ENCODE results near the gene PROSER3.

DNA sequence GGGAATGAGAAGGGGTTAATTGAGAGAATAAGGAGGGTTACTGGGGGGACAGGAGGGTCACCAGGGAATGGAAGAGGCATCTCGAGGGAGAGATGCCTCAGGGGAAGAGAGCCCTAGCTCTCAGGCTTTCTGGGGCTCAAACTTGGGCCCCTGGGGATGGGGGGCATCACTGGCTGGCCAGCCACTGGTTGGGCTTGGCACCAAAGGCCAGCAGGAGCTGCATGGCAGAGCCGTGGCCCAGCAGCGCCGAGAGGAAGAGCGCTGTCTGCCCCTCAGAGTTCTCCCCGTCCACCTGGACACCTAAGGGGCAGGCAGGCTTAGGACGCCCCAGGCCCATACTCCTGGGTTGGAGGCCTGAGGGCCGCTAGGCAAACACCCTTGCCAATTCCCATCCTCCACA lies 34.9 kb downstream of the PROSER3 start:
- TF ChIP-seq EZH2 (IDR thresholded peaks at IDR 0.05; ENCODE audit: insufficient read depth, poor library complexity, severe bottlenecking) (no peak), EZH2phosphoT487 (IDR thresholded peaks at IDR 0.05; ENCODE audit: insufficient read depth, low read depth) (no peak)
